Ammon's horn (tissue), 1 donor: ENCODE measurements around the gene ITFG1.
"Not testable (repeated sequence)": the region's sequence is repeated elsewhere in the genome, so short reads cannot be mapped to it uniquely, and the experiment has no call there.

Experiments used
- DNase-seq: peaks from one replicate; pipeline ENCODE4 v3.0.0-alpha.2; 2016; ENCODE audit warnings: low spot score

The ITFG1 gene

GRCh38 chr16:47236716-47237115 lies 224.1 kb downstream of the ITFG1 start:
- no peak for DNase-seq

GRCh38 chr16:47230296-47230695 lies 230.6 kb downstream of the ITFG1 start:
- DNase-seq, result no peak

GRCh38 chr16:47229053-47230050 lies 231.5 kb downstream of the ITFG1 start:
- DNase-seq, result no peak

- no peak for DNase-seq
Measured at GRCh38 chr16:47228241-47228640, 232.6 kb downstream of the ITFG1 start.

- no peak for DNase-seq
Measured at GRCh38 chr16:47213761-47214440, 247.0 kb downstream of the ITFG1 start.

- no peak for DNase-seq
Measured at GRCh38 chr16:47211218-47211617, 249.6 kb downstream of the ITFG1 start.

- peak; percentile 52 for DNase-seq
Measured at GRCh38 chr16:47204736-47205504, 255.9 kb downstream of the ITFG1 start.

GRCh38 chr16:47203433-47203832 lies 257.4 kb downstream of the ITFG1 start:
- DNase-seq, result not testable (repeated sequence)

GRCh38 chr16:47198180-47198575 lies 262.7 kb downstream of the ITFG1 start:
- DNase-seq, result no peak

- DNase-seq, result no peak
Measured at GRCh38 chr16:47197536-47198179, 263.2 kb downstream of the ITFG1 start.

- no peak for DNase-seq
Measured at GRCh38 chr16:47196457-47196856, 264.4 kb downstream of the ITFG1 start.

GRCh38 chr16:47182318-47182717 lies 278.5 kb downstream of the ITFG1 start:
- DNase-seq, result no peak

GRCh38 chr16:47181066-47181465 lies 279.8 kb downstream of the ITFG1 start:
- DNase-seq, result not testable (repeated sequence)

- DNase-seq, result no peak
Measured at GRCh38 chr16:47180073-47180472, 280.8 kb downstream of the ITFG1 start.

- no peak for DNase-seq
Measured at GRCh38 chr16:47175152-47175551, 285.7 kb downstream of the ITFG1 start.

- DNase-seq, result no peak
Measured at GRCh38 chr16:47162670-47163420, 298.0 kb downstream of the ITFG1 start.

- DNase-seq, result no peak
Measured at GRCh38 chr16:47161464-47161863, 299.4 kb downstream of the ITFG1 start.

GRCh38 chr16:47160422-47160821 lies 300.4 kb downstream of the ITFG1 start:
- no peak for DNase-seq

- no peak for DNase-seq
Measured at GRCh38 chr16:47158992-47159391, 301.9 kb downstream of the ITFG1 start.

- no peak for DNase-seq
Measured at GRCh38 chr16:47156680-47157215, 304.1 kb downstream of the ITFG1 start.

GRCh38 chr16:47152501-47152900 lies 308.4 kb downstream of the ITFG1 start:
- DNase-seq, result not testable (repeated sequence)
